Ascending aorta (tissue), 2 donors: Measurements from ENCODE around the gene IL10RB. TPM values are rescaled to one million over a fixed set of nuclear protein-coding genes. Genes with fewer than 3 reads are reported as not detected.

Experiments
- DNase-seq, 2 donors: peaks; one replicate each; pipeline ENCODE4 v3.0.0-alpha.2; 2019; ENCODE audit warnings: low spot score in 2 of 2
- H3K27ac ChIP-seq, 2 donors: fragments of 200-600 bp; sonication (generic); one replicate each; pipeline ENCODE4 v1.5.1; 2016 to 2017; ENCODE audit warnings: mild to moderate bottlenecking in 1 of 2
- H3K27me3 ChIP-seq: fragments of 200-600 bp; sonication (generic); one replicate; pipeline ENCODE4 v1.5.1; 2017
- H3K36me3 ChIP-seq, 2 donors: fragments of 200-600 bp; sonication (generic); one replicate each; pipeline ENCODE4 v1.5.1; 2016
- H3K4me1 ChIP-seq, 2 donors: fragments of 200-600 bp; sonication (generic); one replicate each; pipeline ENCODE4 v1.5.1; 2016 to 2017; ENCODE audit warnings: mild to moderate bottlenecking in 1 of 2
- H3K4me3 ChIP-seq, 2 donors: fragments of 200-600 bp; sonication (generic); one replicate each; pipeline ENCODE4 v1.5.1; 2016 to 2017; ENCODE audit warnings: mild to moderate bottlenecking in 1 of 2
- H3K9me3 ChIP-seq, 2 donors: fragments of 200-600 bp; sonication (generic); one replicate each; pipeline ENCODE4 v1.5.1; 2016
- CTCF ChIP-seq, 3 experiments: fragments of 200-600 bp in 2 of 3; fragments of 450-650 bp in 1 of 3; sonication (generic) in 2 of 3; IDR thresholded peaks; one replicate each; pipeline ENCODE4 v1.5.1; 2016 to 2019; ENCODE audit warnings: antibody characterized with exemption in 3 of 3, mild to moderate bottlenecking in 1 of 3, moderate library complexity in 1 of 3
- intact Hi-C: fragments of 100-400 bp; cut with DNase I; formaldehyde crosslinking; loops from one replicate; pipeline ENCODE4 v1.15.1; 2023
- total RNA-seq: library from RNA; depleted of rRNA; stranded (reverse); fragments of >200 nt; gene quantifications from one replicate; pipeline ENCODE4 v1.1.0, GENCODE V29; 2016

The IL10RB gene
- total RNA-seq, 1 donor from 2014 or later: 39.1 TPM

DNA sequence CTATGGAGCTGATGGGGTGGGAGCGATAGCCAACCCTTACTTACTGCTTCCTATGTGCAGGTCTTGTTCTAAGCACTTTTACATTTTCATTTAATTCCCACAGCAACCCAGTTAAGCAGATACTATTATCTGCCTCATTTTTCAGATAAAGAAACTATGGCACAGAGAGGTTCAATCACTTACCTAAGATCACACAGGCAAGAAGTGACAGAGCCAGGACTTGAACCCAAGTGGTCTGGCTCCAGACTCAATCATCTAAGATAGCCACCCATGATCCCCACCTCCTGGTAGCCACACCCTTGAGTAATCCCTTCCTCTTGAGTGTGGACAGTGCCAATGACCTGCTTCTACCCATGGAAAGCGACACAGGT lies 35.5 kb downstream of the IL10RB start:
- peak in 1 of 2 donors; percentile 0 for DNase-seq
- Histone ChIP-seq H3K9me3 (no peaks in the 10 kb centered on the region), H3K27ac (peak overlapping the region; percentile 13 to 15), H3K4me1 (no peaks in the 10 kb centered on the region), H3K27me3 (no peaks in the 10 kb centered on the region), H3K36me3 (peaks cover 0 to 4% of the 10 kb centered on the region in 2 donors), H3K4me3 (no peak overlapping the region)
- intact Hi-C loops: no loop called here
- TF ChIP-seq CTCF (IDR thresholded peaks at IDR 0.05): no peak

GRCh38 chr21:33302055-33302454 lies 35.9 kb downstream of the IL10RB start:
- Histone ChIP-seq H3K4me3 (no peak overlapping the region), H3K9me3 (no peaks in the 10 kb centered on the region), H3K27ac (no peak overlapping the region), H3K4me1 (no peaks in the 10 kb centered on the region), H3K27me3 (no peaks in the 10 kb centered on the region), H3K36me3 (peaks cover 0 to 4% of the 10 kb centered on the region in 2 donors)
- no peak for TF ChIP-seq CTCF (IDR thresholded peaks at IDR 0.05)
- intact Hi-C loops: no loop called here
- DNase-seq: peak in 1 of 2 donors; percentile 60

DNA sequence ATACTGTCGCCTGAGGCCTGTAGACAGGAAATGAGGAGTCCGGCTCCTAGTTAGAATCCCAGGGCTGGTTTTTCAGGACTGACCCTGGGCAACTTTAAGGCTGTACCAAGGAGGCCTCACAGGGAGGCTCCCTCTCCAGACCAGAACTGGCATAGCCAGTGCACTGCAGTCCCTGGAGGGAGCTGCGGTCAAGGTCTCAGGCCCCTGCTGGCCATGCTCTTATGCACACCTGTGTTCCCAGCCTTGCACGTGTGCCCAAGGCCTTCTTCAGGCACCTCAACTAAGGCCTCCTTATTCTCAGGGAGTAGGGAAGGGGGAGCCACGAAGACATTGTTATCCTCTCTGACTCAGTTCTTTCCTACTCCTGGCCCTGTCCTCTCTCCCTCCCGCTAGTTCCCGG lies 36.6 kb downstream of the IL10RB start:
- H3K4me3 ChIP-seq: no peak overlapping the region
- no peak for TF ChIP-seq CTCF (IDR thresholded peaks at IDR 0.05)
- no peaks in the 10 kb centered on the region for H3K27me3 ChIP-seq
- H3K27ac ChIP-seq: no peak overlapping the region
- no peaks in the 10 kb centered on the region for H3K9me3 ChIP-seq
- H3K36me3 ChIP-seq: peaks cover 0 to 1% of the 10 kb centered on the region in 2 donors
- DNase-seq: peak in 1 of 2 donors; percentile 48
- no peaks in the 10 kb centered on the region for H3K4me1 ChIP-seq
- intact Hi-C loops: no loop called here

DNA sequence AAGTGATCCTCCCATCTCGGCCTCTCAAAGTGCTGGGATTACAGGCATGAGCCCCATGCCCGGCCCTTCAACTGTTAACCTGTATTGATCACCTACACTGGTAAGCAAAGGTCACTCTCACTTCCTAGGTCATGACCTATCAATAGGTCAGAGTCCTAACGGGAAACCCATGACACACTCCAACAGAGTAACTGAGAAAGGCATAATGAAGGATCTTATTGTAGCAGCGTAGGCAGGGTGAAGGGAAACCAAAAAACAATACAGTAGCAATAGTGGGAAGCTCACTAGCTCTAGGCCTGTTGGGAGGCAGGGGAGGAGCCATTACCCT lies 39.1 kb downstream of the IL10RB start:
- no peak for TF ChIP-seq CTCF (IDR thresholded peaks at IDR 0.05)
- no peaks in the 10 kb centered on the region for H3K4me1 ChIP-seq
- intact Hi-C loops: no loop called here
- no peaks in the 10 kb centered on the region for H3K27me3 ChIP-seq
- no peak overlapping the region for H3K27ac ChIP-seq
- H3K36me3 ChIP-seq: no peaks in the 10 kb centered on the region
- no peak overlapping the region for H3K4me3 ChIP-seq
- H3K9me3 ChIP-seq: no peaks in the 10 kb centered on the region
- DNase-seq: no peak

- Histone ChIP-seq H3K27ac (no peak overlapping the region), H3K36me3 (no peaks in the 10 kb centered on the region), H3K4me3 (no peak overlapping the region), H3K27me3 (no peaks in the 10 kb centered on the region), H3K4me1 (no peaks in the 10 kb centered on the region), H3K9me3 (no peaks in the 10 kb centered on the region)
- intact Hi-C loops: no loop called here
- peak in 1 of 2 donors; percentile 33 for DNase-seq
- no peak for TF ChIP-seq CTCF (IDR thresholded peaks at IDR 0.05)
Observed at GRCh38 chr21:33305938-33306337, 39.8 kb downstream of the IL10RB start.
